ENCODE data around the gene KRTAP2-4.
"Not testable (repeated sequence)": the region's sequence is repeated elsewhere in the genome, so short reads cannot be mapped to it uniquely, and the experiment has no call there.

Gene KRTAP2-4

GRCh38 chr17:41058741-41059140 lies 6.9 kb downstream of the KRTAP2-4 start:
- H3K4me1 ChIP-seq (ENCODE audit: low read length) = no peaks in the 10 kb centered on the region
- no peak overlapping the region for H3K9ac ChIP-seq (ENCODE audit: low read length)
- TF ChIP-seq, protein P1, sequence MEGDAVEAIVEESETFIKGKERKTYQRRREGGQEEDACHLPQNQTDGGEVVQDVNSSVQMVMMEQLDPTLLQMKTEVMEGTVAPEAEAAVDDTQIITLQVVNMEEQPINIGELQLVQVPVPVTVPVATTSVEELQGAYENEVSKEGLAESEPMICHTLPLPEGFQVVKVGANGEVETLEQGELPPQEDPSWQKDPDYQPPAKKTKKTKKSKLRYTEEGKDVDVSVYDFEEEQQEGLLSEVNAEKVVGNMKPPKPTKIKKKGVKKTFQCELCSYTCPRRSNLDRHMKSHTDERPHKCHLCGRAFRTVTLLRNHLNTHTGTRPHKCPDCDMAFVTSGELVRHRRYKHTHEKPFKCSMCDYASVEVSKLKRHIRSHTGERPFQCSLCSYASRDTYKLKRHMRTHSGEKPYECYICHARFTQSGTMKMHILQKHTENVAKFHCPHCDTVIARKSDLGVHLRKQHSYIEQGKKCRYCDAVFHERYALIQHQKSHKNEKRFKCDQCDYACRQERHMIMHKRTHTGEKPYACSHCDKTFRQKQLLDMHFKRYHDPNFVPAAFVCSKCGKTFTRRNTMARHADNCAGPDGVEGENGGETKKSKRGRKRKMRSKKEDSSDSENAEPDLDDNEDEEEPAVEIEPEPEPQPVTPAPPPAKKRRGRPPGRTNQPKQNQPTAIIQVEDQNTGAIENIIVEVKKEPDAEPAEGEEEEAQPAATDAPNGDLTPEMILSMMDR (IDR thresholded peaks at IDR 0.05; ENCODE audit: low read depth, low read length) = no peak
- TF ChIP-seq EZH2phosphoT487 (IDR thresholded peaks at IDR 0.05; ENCODE audit: low read depth) = no peak
- no peak overlapping the region for H3K27ac ChIP-seq (ENCODE audit: low read length)
- H2AFZ ChIP-seq (ENCODE audit: low read depth, low read length) = no peak overlapping the region
- no peaks in the 10 kb centered on the region for H3K9me3 ChIP-seq (ENCODE audit: insufficient read depth, low read length)
- H3K4me3 ChIP-seq (ENCODE audit: low read length) = no peak overlapping the region
- H3K36me3 ChIP-seq (replicated peaks; ENCODE audit: low read depth, low read length) = no peaks in the 10 kb centered on the region
- H3K79me2 ChIP-seq (ENCODE audit: low read length) = no peaks in the 10 kb centered on the region
- no peaks in the 10 kb centered on the region for H4K20me1 ChIP-seq (ENCODE audit: insufficient read depth, low read length)
- H3K4me2 ChIP-seq (ENCODE audit: low read length) = no peak overlapping the region
- peaks cover 23% of the 10 kb centered on the region for H3K27me3 ChIP-seq (ENCODE audit: low read depth, low read length)

- Histone ChIP-seq H3K4me1 (ENCODE audit: low read length) (no peaks in the 10 kb centered on the region), H2AFZ (ENCODE audit: low read depth, low read length) (no peak overlapping the region), H3K4me2 (ENCODE audit: low read length) (no peak overlapping the region), H3K9ac (ENCODE audit: low read length) (no peak overlapping the region), H3K4me3 (ENCODE audit: low read length) (no peak overlapping the region), H3K36me3 (replicated peaks; ENCODE audit: low read depth, low read length) (no peaks in the 10 kb centered on the region), H3K27me3 (ENCODE audit: low read depth, low read length) (peaks cover 29% of the 10 kb centered on the region), H3K9me3 (ENCODE audit: insufficient read depth, low read length) (no peaks in the 10 kb centered on the region), H3K27ac (ENCODE audit: low read length) (no peak overlapping the region), H3K79me2 (ENCODE audit: low read length) (no peaks in the 10 kb centered on the region), H4K20me1 (ENCODE audit: insufficient read depth, low read length) (no peaks in the 10 kb centered on the region)
- TF ChIP-seq, protein P1 (IDR thresholded peaks at IDR 0.05; ENCODE audit: low read depth, low read length) = no peak
- TF ChIP-seq EZH2phosphoT487 (IDR thresholded peaks at IDR 0.05; ENCODE audit: low read depth) = no peak
These were observed 8.1 kb downstream of the KRTAP2-4 start for GRCh38 chr17:41057547-41057946.

DNA sequence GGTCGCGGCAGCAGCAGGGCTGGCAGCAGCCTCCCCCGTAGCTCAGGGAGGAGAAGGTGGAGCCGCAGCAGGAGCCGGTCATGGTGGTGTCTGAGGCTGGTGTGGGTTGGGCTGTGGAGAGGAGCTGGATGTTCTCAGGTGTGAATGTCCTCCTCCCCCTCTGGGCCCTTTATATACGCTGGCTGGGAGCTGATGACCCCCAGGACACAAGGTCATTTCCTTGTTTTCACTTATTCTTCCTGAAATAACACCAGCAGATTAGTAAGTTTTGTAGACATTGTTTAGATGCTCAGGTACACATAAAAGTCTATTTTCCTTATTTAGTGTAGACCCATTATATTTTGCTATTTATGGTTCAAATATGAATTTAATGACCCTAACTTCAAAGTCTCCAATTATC lies 10.5 kb downstream of the KRTAP2-4 start, which contains the start of gene KRTAP2-2:
Gene KRTAP2-2 (minus strand): TSS at position 101 of the 400 bp plus-strand sequence. CDS start 19 bp downstream, at position 82.
- H3K9ac ChIP-seq (ENCODE audit: low read length); H3K4me1 ChIP-seq (ENCODE audit: low read length); H3K4me2 ChIP-seq (ENCODE audit: low read length); H3K27ac ChIP-seq (ENCODE audit: low read length); H2AFZ ChIP-seq (ENCODE audit: low read depth, low read length); H4K20me1 ChIP-seq (ENCODE audit: insufficient read depth, low read length); H3K9me3 ChIP-seq (ENCODE audit: insufficient read depth, low read length); H3K79me2 ChIP-seq (ENCODE audit: low read length); H3K4me3 ChIP-seq (ENCODE audit: low read length); H3K36me3 ChIP-seq (replicated peaks; ENCODE audit: low read depth, low read length); H3K27me3 ChIP-seq (ENCODE audit: low read depth, low read length): not testable (repeated sequence)

GRCh38 chr17:41054556-41054955 lies 11.1 kb downstream of the KRTAP2-4 start:
- not testable (repeated sequence) for H2AFZ ChIP-seq (ENCODE audit: low read depth, low read length); H4K20me1 ChIP-seq (ENCODE audit: insufficient read depth, low read length); H3K36me3 ChIP-seq (replicated peaks; ENCODE audit: low read depth, low read length); H3K9ac ChIP-seq (ENCODE audit: low read length); H3K4me2 ChIP-seq (ENCODE audit: low read length); H3K27ac ChIP-seq (ENCODE audit: low read length); H3K4me3 ChIP-seq (ENCODE audit: low read length); H3K4me1 ChIP-seq (ENCODE audit: low read length); H3K27me3 ChIP-seq (ENCODE audit: low read depth, low read length); H3K79me2 ChIP-seq (ENCODE audit: low read length); H3K9me3 ChIP-seq (ENCODE audit: insufficient read depth, low read length)

DNA sequence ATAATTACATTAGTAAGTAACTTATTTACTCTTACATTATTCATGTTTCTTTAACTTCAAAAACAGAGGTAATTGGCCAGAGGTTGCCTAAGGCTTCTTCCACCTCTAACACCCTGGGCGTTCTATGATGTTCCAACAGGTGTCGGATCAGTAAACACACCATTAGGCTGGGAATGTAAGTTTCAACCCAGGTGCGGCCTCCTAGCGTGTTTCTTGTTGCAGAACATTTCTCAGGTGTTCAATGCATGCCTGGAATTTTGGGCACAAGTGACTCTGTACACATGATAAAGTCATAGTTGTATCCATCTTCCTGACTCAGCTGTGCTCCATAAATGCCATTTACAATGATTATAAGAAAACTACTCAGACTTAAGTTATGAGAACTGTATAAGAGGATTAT lies 11.7 kb downstream of the KRTAP2-4 start:
- no peaks in the 10 kb centered on the region for H3K36me3 ChIP-seq (replicated peaks; ENCODE audit: low read depth, low read length)
- no peak overlapping the region for H3K9ac ChIP-seq (ENCODE audit: low read length)
- no peak overlapping the region for H3K4me2 ChIP-seq (ENCODE audit: low read length)
- H3K4me3 ChIP-seq (ENCODE audit: low read length) = no peak overlapping the region
- no peaks in the 10 kb centered on the region for H3K79me2 ChIP-seq (ENCODE audit: low read length)
- H3K27ac ChIP-seq (ENCODE audit: low read length) = no peak overlapping the region
- no peaks in the 10 kb centered on the region for H4K20me1 ChIP-seq (ENCODE audit: insufficient read depth, low read length)
- H2AFZ ChIP-seq (ENCODE audit: low read depth, low read length) = no peak overlapping the region
- peaks cover 6% of the 10 kb centered on the region; the same call in 1 of the 2 replicates for H3K27me3 ChIP-seq (ENCODE audit: low read depth, low read length)
- no peaks in the 10 kb centered on the region for H3K9me3 ChIP-seq (ENCODE audit: insufficient read depth, low read length)
- no peaks in the 10 kb centered on the region for H3K4me1 ChIP-seq (ENCODE audit: low read length)
- TF ChIP-seq, protein P1 (IDR thresholded peaks at IDR 0.05; ENCODE audit: low read depth, low read length) = no peak
- TF ChIP-seq EZH2phosphoT487 (IDR thresholded peaks at IDR 0.05; ENCODE audit: low read depth) = no peak

Measured in OCI-LY3 (cell line).